Uterus (tissue), 2 donors: ENCODE results near the gene DROSHA.

ENCODE experiments used
- POLR2A ChIP-seq, 2 donors: fragments of 450-650 bp; IDR thresholded peaks; one replicate each; pipeline ENCODE4 v1.6.1; 2016; ENCODE audit warnings: antibody characterized with exemption in 2 of 2, mild to moderate bottlenecking in 1 of 2, moderate library complexity in 1 of 2
- TF ChIP-seq, protein P1 (sequence below), 4 experiments: fragments of 200-600 bp in 2 of 4; fragments of 450-650 bp in 2 of 4; sonication (generic) in 2 of 4; IDR thresholded peaks; one replicate each; pipeline ENCODE4 v1.5.1; 2016 to 2019; ENCODE audit warnings: antibody characterized with exemption in 4 of 4, mild to moderate bottlenecking in 2 of 4, moderate library complexity in 1 of 4

DNA sequence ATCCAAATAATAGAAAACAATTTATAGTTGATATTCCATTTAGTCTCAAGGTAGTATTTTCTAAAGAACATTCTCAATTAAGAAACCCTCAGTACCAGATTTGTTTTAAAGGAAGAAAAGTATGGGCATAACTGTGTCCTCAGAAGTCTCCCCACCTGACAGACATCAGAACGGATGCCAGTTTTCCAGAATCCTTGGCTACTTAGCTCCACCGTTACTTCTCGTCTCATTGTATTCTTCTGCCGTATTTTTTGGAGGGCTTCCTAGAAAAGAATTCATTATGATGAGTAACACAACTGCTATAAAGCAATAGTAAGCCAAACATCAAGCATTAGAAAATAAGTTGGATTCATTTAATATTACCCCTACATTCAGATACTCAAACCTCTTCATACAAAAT lies 67.8 kb downstream of the DROSHA start:
- no peak for TF ChIP-seq POLR2A (IDR thresholded peaks at IDR 0.05)
- TF ChIP-seq, protein P1, sequence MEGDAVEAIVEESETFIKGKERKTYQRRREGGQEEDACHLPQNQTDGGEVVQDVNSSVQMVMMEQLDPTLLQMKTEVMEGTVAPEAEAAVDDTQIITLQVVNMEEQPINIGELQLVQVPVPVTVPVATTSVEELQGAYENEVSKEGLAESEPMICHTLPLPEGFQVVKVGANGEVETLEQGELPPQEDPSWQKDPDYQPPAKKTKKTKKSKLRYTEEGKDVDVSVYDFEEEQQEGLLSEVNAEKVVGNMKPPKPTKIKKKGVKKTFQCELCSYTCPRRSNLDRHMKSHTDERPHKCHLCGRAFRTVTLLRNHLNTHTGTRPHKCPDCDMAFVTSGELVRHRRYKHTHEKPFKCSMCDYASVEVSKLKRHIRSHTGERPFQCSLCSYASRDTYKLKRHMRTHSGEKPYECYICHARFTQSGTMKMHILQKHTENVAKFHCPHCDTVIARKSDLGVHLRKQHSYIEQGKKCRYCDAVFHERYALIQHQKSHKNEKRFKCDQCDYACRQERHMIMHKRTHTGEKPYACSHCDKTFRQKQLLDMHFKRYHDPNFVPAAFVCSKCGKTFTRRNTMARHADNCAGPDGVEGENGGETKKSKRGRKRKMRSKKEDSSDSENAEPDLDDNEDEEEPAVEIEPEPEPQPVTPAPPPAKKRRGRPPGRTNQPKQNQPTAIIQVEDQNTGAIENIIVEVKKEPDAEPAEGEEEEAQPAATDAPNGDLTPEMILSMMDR (IDR thresholded peaks at IDR 0.05), result no peak
